Activated effector memory CD4-positive, alpha-beta T cell treated with anti-CD3 and anti-CD28 coated beads, Interleukin-2, amount 50 U/mL, for 16 hours (primary cell): ENCODE results near the gene HSD17B3.
"Not testable (repeated sequence)": the region's sequence is repeated elsewhere in the genome, so short reads cannot be mapped to it uniquely, and the experiment has no call there.

Source experiments
- DNase-seq: peaks from one replicate; pipeline ENCODE4 v3.0.0-alpha.2; 2020

Gene HSD17B3

GRCh38 chr9:96189581-96189980 is 112.4 kb downstream of the HSD17B3 start:
- not testable (repeated sequence) for DNase-seq

GRCh38 chr9:96188571-96188970 is 113.4 kb downstream of the HSD17B3 start:
- DNase-seq = no peak

GRCh38 chr9:96187151-96187555 is 114.8 kb downstream of the HSD17B3 start:
- no peak for DNase-seq

- DNase-seq = no peak
Measured at GRCh38 chr9:96186591-96187011, 115.4 kb downstream of the HSD17B3 start.

- DNase-seq = no peak
Measured at GRCh38 chr9:96185518-96186156, 116.3 kb downstream of the HSD17B3 start.
